A673 (cell line): ENCODE results near the gene GALNTL6.

Source experiments
- EZH2 ChIP-seq: fragments of 200-600 bp; sonication (generic); IDR thresholded peaks from 2 replicates; pipeline ENCODE4 v1.6.1; 2017; ENCODE audit warnings: borderline replicate concordance, low read depth, mild to moderate bottlenecking, mixed read lengths, antibody characterized with exemption, low read length; ENCODE audit not compliant: poor library complexity, severe bottlenecking
- TF ChIP-seq, protein P1 (sequence below): fragments of 300-800, 200-600 bp; sonication (generic); conservative IDR thresholded peaks from 2 replicates; pipeline ENCODE4 v1.5.1; 2017; ENCODE audit warnings: low read depth, mild to moderate bottlenecking, antibody characterized with exemption, low read length, moderate library complexity, mixed read lengths

DNA sequence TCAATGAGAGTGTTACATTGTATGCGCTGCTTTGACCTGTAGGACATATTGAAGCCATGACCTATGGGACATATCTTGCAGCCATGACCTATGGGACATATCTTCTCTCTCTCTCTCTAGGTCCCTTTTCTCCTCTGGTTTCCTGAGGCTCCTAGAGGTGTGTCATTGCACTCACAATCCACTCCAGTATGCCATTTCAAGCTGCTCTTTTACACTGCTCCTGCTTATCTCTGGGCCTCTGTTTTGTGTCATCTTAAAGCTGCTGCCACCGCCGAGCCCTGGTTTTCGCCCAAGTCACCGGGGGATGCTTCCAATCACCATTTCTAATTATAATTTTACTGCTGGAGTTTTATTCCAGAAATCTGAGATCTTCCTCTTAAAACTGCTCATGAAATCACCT, 336.1 kb downstream of the GALNTL6 start:
- TF ChIP-seq, protein P1, sequence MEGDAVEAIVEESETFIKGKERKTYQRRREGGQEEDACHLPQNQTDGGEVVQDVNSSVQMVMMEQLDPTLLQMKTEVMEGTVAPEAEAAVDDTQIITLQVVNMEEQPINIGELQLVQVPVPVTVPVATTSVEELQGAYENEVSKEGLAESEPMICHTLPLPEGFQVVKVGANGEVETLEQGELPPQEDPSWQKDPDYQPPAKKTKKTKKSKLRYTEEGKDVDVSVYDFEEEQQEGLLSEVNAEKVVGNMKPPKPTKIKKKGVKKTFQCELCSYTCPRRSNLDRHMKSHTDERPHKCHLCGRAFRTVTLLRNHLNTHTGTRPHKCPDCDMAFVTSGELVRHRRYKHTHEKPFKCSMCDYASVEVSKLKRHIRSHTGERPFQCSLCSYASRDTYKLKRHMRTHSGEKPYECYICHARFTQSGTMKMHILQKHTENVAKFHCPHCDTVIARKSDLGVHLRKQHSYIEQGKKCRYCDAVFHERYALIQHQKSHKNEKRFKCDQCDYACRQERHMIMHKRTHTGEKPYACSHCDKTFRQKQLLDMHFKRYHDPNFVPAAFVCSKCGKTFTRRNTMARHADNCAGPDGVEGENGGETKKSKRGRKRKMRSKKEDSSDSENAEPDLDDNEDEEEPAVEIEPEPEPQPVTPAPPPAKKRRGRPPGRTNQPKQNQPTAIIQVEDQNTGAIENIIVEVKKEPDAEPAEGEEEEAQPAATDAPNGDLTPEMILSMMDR, result no peak
- TF ChIP-seq EZH2, result no peak
